HG02763 (cell line): ENCODE data around the gene AUTS2.
"Not testable (repeated sequence)": the region's sequence is repeated elsewhere in the genome, so short reads cannot be mapped to it uniquely, and the experiment has no call there.

Experiments
- ATAC-seq: cut with Tn5 transposase; IDR thresholded peaks from one replicate; pipeline ENCODE4 v1.9.1; 2021; ENCODE audit warnings: mild to moderate bottlenecking, moderate library complexity; ENCODE audit not compliant: unreplicated experiment

AUTS2 gene

GRCh38 chr7:70647801-70648498 lies 1049.7 kb downstream of the AUTS2 start:
- ATAC-seq = peak; percentile 95

GRCh38 chr7:70648499-70648861 lies 1050.2 kb downstream of the AUTS2 start:
- ATAC-seq = not testable (repeated sequence)

DNA sequence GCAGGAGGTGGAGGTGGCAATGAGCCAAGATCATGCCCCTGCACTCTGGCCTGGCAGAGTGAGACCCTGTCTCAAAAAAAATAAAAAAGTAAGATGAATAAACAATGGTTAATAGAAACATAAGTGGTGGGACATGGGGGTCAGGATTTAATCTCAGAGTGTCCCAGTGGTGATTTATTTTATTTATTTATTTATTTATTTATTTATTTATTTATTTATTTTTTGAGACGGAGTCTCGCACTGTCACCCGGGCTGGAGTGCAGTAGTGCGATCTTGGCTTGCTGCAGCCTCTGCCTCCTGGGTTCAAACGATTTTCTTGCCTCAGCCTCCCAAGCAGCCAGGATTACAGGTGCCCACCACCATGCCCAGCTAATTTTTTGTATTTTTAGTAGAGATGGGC lies 1051.0 kb downstream of the AUTS2 start:
- ATAC-seq = no peak

- no peak for ATAC-seq
Measured at GRCh38 chr7:70654146-70654545, 1055.9 kb downstream of the AUTS2 start.

- ATAC-seq = no peak
Measured at GRCh38 chr7:70654979-70655378, 1056.7 kb downstream of the AUTS2 start.

- ATAC-seq = no peak
Measured at GRCh38 chr7:70655694-70656093, 1057.4 kb downstream of the AUTS2 start.

DNA sequence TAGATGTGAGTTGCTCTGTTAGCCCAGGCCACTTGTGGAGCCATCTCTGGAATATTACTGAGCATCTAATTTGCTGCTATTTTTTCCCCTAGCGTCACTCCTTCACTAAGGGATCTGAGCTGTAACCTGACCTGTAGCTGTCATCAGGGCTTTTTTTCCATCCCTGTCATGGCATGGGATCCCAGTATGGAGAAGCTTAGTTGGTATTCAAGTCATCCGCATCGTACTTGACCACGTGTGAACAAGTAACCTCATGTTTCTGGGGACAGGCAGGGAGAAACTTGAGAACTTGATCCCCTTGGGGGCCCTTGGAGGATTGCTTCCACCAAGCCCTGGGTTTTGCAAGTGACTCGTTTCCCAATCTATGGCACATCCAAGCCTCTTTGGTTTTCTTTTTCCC lies 1059.3 kb downstream of the AUTS2 start:
- ATAC-seq = no peak

GRCh38 chr7:70657989-70658632 lies 1059.8 kb downstream of the AUTS2 start:
- ATAC-seq = no peak

GRCh38 chr7:70659263-70659662 lies 1061.0 kb downstream of the AUTS2 start:
- no peak for ATAC-seq

DNA sequence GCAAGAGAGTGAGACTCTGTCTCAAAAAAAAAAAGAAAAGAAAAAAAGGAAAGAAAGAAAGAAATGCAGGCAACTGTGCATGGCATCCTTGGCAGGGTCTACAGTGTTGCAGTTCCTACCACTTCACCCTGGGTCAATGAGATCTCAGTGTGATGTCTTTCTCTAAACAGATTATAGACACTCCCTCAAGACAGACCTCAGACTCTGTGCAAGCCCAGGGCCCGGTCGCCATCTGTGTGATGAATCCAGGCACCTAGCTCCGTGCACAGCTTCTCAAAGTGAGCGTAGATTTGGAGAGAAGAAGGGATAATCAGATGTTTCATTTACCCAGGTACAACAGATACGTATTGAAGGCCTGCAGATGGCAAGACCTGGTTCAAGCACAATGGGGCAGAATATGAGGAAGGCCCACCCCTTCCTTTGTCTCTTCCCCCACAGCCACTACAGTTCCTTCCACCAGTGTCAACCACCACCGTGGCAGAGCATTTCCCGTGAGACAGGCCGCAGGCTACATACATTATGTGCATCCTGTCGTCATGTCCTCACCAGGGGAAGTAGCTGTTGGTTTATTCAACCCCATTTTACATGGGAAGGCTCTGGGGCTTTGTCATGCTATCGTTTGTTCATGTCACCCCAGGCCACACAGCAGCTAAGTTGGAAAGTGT lies 1062.0 kb downstream of the AUTS2 start:
- ATAC-seq = no peak

DNA sequence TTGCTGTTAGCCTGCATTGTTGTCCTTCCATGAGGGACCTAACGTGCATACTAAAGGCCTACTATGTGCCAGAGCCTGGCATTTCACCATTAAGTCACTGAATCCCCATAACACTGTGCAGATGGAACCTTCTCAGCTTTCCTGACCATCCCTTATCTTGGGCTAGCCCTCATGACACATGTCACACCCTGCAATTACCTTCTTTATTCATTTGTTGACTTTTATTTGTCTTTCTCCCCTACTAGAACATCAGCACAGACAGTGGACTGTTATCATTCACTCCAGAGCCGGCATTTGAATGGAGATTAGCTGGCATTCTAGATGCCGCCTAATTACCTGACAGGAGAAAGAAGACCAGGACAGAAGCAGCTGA lies 1062.5 kb downstream of the AUTS2 start:
- no peak for ATAC-seq

DNA sequence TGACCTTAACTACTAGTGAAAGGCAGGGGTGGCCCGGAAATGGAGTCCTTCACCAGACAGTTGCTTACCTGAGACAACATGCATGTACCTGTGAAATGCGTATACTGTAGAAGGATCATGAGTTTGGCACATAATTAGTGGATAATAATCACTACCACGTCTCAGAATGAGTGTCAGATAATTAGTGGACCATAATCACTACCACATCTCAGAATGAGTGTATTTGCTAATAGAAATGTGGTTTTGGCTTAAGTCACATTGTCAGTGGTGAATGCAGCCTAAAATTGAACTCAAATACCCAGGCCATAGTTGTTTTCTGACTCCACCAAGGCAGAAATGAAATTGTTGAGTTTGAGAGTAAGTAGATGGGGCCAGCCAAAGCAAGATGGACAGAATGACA lies 1065.4 kb downstream of the AUTS2 start:
- no peak for ATAC-seq

GRCh38 chr7:70665997-70666396 lies 1067.7 kb downstream of the AUTS2 start:
- ATAC-seq = no peak

DNA sequence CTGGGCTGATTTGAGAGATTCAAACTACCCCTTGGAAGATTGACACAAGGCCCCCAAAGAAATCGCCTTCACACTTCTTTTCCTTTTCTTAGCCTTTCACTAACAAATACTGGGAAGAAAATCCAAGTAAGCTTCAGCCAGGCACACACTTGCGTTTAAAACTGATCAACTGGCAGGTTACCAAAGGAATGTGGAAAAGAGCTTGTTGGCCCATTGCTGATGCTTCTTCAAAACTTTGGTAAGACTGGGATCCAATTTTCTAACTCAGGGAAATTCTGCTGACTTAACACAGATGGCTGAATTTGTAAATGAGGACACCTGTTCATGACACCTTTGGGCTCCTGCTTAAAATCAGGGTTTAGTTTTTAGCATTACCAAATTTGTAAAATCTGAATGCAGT lies 1069.1 kb downstream of the AUTS2 start:
- ATAC-seq = no peak

GRCh38 chr7:70668606-70669358 lies 1070.5 kb downstream of the AUTS2 start:
- ATAC-seq = no peak

DNA sequence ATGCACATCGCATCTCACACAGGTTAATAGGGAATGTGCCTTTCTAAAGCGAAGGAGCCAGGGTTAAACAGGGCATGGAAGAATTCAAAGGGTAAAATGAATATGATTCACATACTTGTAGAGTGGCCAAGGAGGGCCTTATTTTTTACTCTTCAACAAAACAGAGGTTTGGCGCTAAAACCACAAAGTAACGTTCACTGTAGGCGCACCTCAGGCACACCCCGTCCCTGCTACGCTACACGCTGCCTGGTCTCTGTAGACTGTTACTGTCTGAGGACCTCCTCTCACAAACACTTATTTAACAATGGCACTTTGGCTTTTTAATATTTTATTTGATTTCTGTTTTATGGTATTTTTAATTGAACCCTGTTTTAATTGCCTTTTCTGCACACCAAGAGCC lies 1071.6 kb downstream of the AUTS2 start:
- ATAC-seq = no peak

DNA sequence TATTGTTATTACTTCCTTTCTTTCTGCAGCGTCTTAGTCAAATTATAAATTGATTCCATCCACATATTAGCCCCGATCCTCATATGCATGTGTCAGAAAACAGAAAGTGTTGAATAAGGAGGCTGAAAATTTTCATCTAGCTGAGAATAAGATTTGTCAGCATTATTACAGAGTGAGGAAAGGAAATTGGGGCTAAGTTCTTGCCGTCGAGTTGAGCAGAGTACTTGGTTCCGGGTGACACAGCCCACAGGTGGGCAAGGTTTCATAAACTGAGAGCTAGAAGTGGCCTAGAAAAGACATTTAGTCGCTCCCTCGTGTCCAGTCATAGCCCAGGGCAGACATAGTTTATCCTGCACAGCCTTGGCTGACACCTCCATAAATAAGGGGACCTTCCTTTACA lies 1072.0 kb downstream of the AUTS2 start:
- no peak for ATAC-seq

DNA sequence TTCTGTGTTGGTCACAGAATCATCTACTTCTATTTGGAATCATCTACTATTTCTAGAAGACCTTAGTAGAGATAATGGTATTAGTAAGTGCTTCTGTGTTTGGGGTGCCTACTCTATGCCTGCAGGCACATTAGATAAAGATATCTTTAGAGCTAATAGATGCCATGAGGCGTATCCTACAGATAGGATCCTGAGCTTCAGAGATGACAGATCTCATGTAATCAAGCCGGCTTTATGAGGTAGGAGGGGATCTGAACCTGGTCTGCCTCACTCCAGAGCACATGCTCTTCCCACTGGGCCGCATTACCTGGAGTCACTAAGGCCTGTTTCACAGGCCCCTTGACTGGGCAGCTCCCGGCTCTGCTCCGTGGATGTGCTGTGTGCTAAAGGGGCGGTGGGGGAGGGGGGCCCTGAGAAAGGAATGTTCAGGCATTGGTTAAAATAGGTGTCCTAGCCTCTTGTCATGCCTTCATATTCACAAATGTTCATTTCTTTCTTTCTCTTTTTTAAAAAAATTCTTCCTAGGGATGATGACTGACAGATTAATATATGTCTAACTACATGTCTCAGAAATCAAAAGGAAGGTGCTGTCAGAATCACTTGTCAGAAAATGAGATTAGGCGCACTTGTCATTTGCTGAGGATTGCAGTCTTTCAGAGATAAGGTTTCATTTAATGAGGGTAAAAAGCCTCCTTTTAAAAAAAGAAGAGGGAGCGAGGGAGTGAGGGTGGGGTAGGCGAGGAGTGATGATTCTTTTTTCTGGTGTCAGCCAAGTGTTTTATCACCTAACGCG lies 1075.7 kb downstream of the AUTS2 start:
- ATAC-seq = no peak

- ATAC-seq = no peak
Measured at GRCh38 chr7:70674571-70675010, 1076.3 kb downstream of the AUTS2 start.

DNA sequence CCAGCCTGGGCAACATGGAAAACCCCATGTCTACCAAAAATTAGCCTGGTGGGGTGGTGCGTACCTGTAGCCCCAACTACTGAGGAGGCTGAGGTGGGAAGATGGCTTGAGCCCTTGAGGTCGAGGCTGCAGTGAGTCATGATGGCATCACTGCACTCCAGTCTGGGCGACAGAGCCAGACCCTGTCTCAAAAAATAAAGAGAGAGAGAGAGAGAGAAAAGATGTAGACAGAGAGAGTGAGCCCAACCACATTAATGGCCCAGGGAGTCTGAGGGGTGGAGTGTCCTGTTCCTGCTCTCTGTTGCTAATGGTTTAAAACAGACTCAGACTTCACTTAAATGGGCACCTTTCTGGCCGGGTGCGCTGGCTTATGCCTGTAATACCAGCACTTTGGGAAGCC lies 1078.0 kb downstream of the AUTS2 start:
- no peak for ATAC-seq
